C4-2B (cell line): Measurements from ENCODE around the gene KCNQ5.

ENCODE experiments used
- ZFX ChIP-seq: fragments of 450-650 bp; IDR thresholded peaks from 2 replicates; pipeline ENCODE4 v1.6.1; 2017
- TF ChIP-seq, protein P1 (sequence below): fragments of 450-650 bp; conservative IDR thresholded peaks from 2 replicates; pipeline ENCODE4 v1.5.1; 2017; ENCODE audit warnings: mild to moderate bottlenecking

DNA sequence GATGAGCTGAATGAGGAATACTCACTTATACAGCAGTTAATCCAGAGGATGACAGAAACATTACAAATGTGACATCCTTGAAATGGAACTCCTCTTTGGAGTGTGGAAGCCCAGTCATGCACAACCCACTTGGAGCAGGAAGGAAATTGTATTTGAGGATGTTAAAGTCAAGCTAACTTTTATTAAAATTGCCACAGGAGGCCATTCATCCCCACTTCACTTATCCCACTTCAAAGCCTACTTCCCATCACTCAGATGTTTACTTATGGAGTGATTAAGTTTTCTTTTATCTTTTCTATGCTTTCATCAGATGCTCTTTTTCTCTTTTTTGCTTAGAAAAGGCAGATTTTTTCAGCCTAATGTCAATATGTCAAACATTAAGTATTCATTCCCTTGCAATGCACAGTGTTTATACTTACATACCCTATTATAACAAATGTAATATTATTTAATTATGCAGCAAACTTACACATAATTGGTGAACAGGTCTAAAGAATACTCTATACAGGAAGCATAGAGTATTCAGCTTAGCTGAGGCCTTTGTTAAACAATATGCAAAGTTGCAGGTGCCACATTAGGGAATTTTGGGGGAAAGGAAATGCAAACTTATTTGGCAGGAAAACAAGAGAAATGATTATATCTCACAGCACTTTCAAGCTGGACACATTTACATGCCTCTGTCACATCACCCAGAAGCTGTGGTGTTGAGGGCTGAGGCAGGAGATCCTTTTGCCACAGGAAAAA lies 454.5 kb downstream of the KCNQ5 start:
- TF ChIP-seq, protein P1, sequence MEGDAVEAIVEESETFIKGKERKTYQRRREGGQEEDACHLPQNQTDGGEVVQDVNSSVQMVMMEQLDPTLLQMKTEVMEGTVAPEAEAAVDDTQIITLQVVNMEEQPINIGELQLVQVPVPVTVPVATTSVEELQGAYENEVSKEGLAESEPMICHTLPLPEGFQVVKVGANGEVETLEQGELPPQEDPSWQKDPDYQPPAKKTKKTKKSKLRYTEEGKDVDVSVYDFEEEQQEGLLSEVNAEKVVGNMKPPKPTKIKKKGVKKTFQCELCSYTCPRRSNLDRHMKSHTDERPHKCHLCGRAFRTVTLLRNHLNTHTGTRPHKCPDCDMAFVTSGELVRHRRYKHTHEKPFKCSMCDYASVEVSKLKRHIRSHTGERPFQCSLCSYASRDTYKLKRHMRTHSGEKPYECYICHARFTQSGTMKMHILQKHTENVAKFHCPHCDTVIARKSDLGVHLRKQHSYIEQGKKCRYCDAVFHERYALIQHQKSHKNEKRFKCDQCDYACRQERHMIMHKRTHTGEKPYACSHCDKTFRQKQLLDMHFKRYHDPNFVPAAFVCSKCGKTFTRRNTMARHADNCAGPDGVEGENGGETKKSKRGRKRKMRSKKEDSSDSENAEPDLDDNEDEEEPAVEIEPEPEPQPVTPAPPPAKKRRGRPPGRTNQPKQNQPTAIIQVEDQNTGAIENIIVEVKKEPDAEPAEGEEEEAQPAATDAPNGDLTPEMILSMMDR: no peak
- no peak for TF ChIP-seq ZFX
